Measurements from ENCODE around the gene COX4I1. TPM values are rescaled to one million over a fixed set of nuclear protein-coding genes. Genes with fewer than 3 reads are reported as not detected.

COX4I1 gene
- total RNA-seq, 1 donor from 2014 or later, result 332 TPM

- H3K9me3 ChIP-seq (ENCODE audit: control insufficient read depth in 3 of 3, low read length in 3 of 3), result no peaks in the 10 kb centered on the region
- peaks cover 12 to 16% (median 13%) of the 10 kb centered on the region in 3 donors for H3K4me1 ChIP-seq (ENCODE audit: control insufficient read depth in 3 of 3, insufficient read depth in 3 of 3, low read length in 3 of 3)
- no peak overlapping the region for H3K27ac ChIP-seq (ENCODE audit: low read depth, low read length)
- H3K9ac ChIP-seq (ENCODE audit: low read depth in 1 of 3, low read length in 3 of 3), result peak overlapping the region in 1 of 3 donors; percentile 33
- H3K27me3 ChIP-seq (ENCODE audit: control insufficient read depth in 3 of 3, insufficient read depth in 3 of 3, low read length in 3 of 3), result no peaks in the 10 kb centered on the region
- H3K36me3 ChIP-seq (ENCODE audit: control insufficient read depth in 3 of 3, insufficient read depth in 3 of 3, low read length in 3 of 3), result peaks cover 40 to 51% (median 47%) of the 10 kb centered on the region in 3 donors
- H3K4me3 ChIP-seq (ENCODE audit: low read length in 3 of 3), result no peak overlapping the region
Observed at GRCh38 chr16:85781695-85782370, 17.7 kb upstream of the COX4I1 start.

- Histone ChIP-seq H3K27ac (ENCODE audit: low read depth, low read length) (no peak overlapping the region), H3K4me3 (ENCODE audit: low read length in 3 of 3) (no peak overlapping the region), H3K4me1 (ENCODE audit: control insufficient read depth in 3 of 3, insufficient read depth in 3 of 3, low read length in 3 of 3) (peaks cover 12 to 16% (median 13%) of the 10 kb centered on the region in 3 donors), H3K9ac (ENCODE audit: low read depth in 1 of 3, low read length in 3 of 3) (peak overlapping the region in 1 of 3 donors; percentile 33), H3K9me3 (ENCODE audit: control insufficient read depth in 3 of 3, low read length in 3 of 3) (no peaks in the 10 kb centered on the region), H3K27me3 (ENCODE audit: control insufficient read depth in 3 of 3, insufficient read depth in 3 of 3, low read length in 3 of 3) (no peaks in the 10 kb centered on the region), H3K36me3 (ENCODE audit: control insufficient read depth in 3 of 3, insufficient read depth in 3 of 3, low read length in 3 of 3) (peaks cover 46 to 53% (median 47%) of the 10 kb centered on the region in 3 donors)
Observed at GRCh38 chr16:85782451-85782850, 17.0 kb upstream of the COX4I1 start.

- H3K4me1 ChIP-seq (ENCODE audit: control insufficient read depth in 3 of 3, insufficient read depth in 3 of 3, low read length in 3 of 3), result peaks cover 12 to 13% (median 12%) of the 10 kb centered on the region in 3 donors
- H3K27ac ChIP-seq (ENCODE audit: low read depth, low read length), result no peak overlapping the region
- H3K4me3 ChIP-seq (ENCODE audit: low read length in 3 of 3), result no peak overlapping the region
- H3K36me3 ChIP-seq (ENCODE audit: control insufficient read depth in 3 of 3, insufficient read depth in 3 of 3, low read length in 3 of 3), result peaks cover 48 to 54% (median 50%) of the 10 kb centered on the region in 3 donors
- H3K9ac ChIP-seq (ENCODE audit: low read depth in 1 of 3, low read length in 3 of 3), result no peak overlapping the region
- no peaks in the 10 kb centered on the region for H3K27me3 ChIP-seq (ENCODE audit: control insufficient read depth in 3 of 3, insufficient read depth in 3 of 3, low read length in 3 of 3)
- no peaks in the 10 kb centered on the region for H3K9me3 ChIP-seq (ENCODE audit: control insufficient read depth in 3 of 3, low read length in 3 of 3)
Observed at GRCh38 chr16:85783441-85783840, 16.1 kb upstream of the COX4I1 start.

- Histone ChIP-seq H3K9ac (ENCODE audit: low read depth in 1 of 3, low read length in 3 of 3) (no peak overlapping the region), H3K4me1 (ENCODE audit: control insufficient read depth in 3 of 3, insufficient read depth in 3 of 3, low read length in 3 of 3) (peaks cover 12 to 13% (median 12%) of the 10 kb centered on the region in 3 donors), H3K4me3 (ENCODE audit: low read length in 3 of 3) (no peak overlapping the region), H3K9me3 (ENCODE audit: control insufficient read depth in 3 of 3, low read length in 3 of 3) (no peaks in the 10 kb centered on the region), H3K27me3 (ENCODE audit: control insufficient read depth in 3 of 3, insufficient read depth in 3 of 3, low read length in 3 of 3) (no peaks in the 10 kb centered on the region), H3K36me3 (ENCODE audit: control insufficient read depth in 3 of 3, insufficient read depth in 3 of 3, low read length in 3 of 3) (peaks cover 42 to 47% (median 43%) of the 10 kb centered on the region in 3 donors), H3K27ac (ENCODE audit: low read depth, low read length) (no peak overlapping the region)
Observed at GRCh38 chr16:85784813-85785212, 14.7 kb upstream of the COX4I1 start.

DNA sequence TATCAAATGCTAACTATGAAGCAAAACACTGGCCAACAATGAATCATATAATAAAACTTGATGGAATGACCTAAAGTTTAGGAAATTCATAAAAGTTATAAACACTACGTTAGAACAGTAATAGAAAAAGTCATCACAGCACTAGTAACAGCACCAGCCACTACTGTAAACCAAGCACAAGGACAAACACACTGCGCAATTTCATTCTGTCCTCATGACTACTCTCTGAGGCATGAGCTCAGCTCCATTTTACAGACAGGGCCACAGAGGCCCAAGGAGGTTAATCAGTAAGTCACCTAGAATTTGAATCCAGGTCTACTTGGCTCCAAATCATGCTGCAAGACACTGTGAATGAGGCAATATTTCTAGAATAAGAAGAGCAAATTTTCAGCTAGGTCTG lies 13.6 kb upstream of the COX4I1 start:
- H3K9me3 ChIP-seq (ENCODE audit: control insufficient read depth in 3 of 3, low read length in 3 of 3), result no peaks in the 10 kb centered on the region
- H3K9ac ChIP-seq (ENCODE audit: low read depth in 1 of 3, low read length in 3 of 3), result no peak overlapping the region
- no peaks in the 10 kb centered on the region for H3K27me3 ChIP-seq (ENCODE audit: control insufficient read depth in 3 of 3, insufficient read depth in 3 of 3, low read length in 3 of 3)
- H3K4me1 ChIP-seq (ENCODE audit: control insufficient read depth in 3 of 3, insufficient read depth in 3 of 3, low read length in 3 of 3), result peaks cover 12 to 13% (median 12%) of the 10 kb centered on the region in 3 donors
- H3K27ac ChIP-seq (ENCODE audit: low read depth, low read length), result no peak overlapping the region
- H3K4me3 ChIP-seq (ENCODE audit: low read length in 3 of 3), result no peak overlapping the region
- H3K36me3 ChIP-seq (ENCODE audit: control insufficient read depth in 3 of 3, insufficient read depth in 3 of 3, low read length in 3 of 3), result peaks cover 31 to 35% (median 32%) of the 10 kb centered on the region in 3 donors

DNA sequence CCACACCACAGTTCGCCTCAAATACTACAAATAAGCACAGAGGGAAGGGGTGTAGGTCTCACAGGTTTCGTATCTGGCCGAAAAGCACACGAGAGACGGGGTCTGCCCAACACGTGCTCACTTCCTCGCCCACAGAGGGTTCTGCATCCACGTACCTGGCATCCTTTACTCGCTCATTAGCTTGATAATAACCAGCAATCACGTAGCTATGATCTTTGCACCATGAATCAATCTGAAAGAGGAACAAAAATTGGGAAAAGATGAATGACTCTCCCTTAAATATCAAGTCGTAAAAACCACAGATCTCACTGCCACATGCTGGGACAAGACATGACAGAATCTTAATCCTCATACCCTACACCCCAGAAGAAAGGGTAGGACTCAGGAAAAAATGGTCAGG lies 10.7 kb upstream of the COX4I1 start:
- peaks cover 29 to 46% (median 45%) of the 10 kb centered on the region in 3 donors for H3K36me3 ChIP-seq (ENCODE audit: control insufficient read depth in 3 of 3, insufficient read depth in 3 of 3, low read length in 3 of 3)
- H3K27me3 ChIP-seq (ENCODE audit: control insufficient read depth in 3 of 3, insufficient read depth in 3 of 3, low read length in 3 of 3), result no peaks in the 10 kb centered on the region
- H3K27ac ChIP-seq (ENCODE audit: low read depth, low read length), result no peak overlapping the region
- no peak overlapping the region for H3K9ac ChIP-seq (ENCODE audit: low read depth in 1 of 3, low read length in 3 of 3)
- no peaks in the 10 kb centered on the region for H3K4me1 ChIP-seq (ENCODE audit: control insufficient read depth in 3 of 3, insufficient read depth in 3 of 3, low read length in 3 of 3)
- no peaks in the 10 kb centered on the region for H3K9me3 ChIP-seq (ENCODE audit: control insufficient read depth in 3 of 3, low read length in 3 of 3)
- no peak overlapping the region for H3K4me3 ChIP-seq (ENCODE audit: low read length in 3 of 3)

DNA sequence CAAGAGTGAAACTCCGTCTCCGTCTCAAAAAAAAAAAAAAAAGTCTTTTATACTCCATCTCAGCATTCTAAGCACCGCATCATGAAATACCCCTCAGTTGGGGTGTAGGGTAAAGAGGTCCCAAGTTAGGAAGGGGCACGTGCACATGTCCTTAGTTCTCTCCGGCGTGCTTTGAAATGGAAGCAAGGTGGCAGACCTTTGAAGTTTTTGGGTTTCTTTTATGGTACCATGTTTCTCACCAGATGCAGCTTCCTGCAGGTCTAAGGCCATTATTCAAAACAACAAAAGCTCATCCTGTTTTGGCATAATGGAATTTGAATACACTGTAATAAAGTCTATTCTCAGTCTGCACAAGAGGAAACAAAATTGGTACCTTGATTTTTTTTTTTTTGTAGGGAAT lies 9.7 kb upstream of the COX4I1 start:
- no peak overlapping the region for H3K4me3 ChIP-seq (ENCODE audit: low read length in 3 of 3)
- H3K4me1 ChIP-seq (ENCODE audit: control insufficient read depth in 3 of 3, insufficient read depth in 3 of 3, low read length in 3 of 3), result no peaks in the 10 kb centered on the region
- peaks cover 32 to 46% (median 45%) of the 10 kb centered on the region in 3 donors for H3K36me3 ChIP-seq (ENCODE audit: control insufficient read depth in 3 of 3, insufficient read depth in 3 of 3, low read length in 3 of 3)
- H3K27me3 ChIP-seq (ENCODE audit: control insufficient read depth in 3 of 3, insufficient read depth in 3 of 3, low read length in 3 of 3), result no peaks in the 10 kb centered on the region
- H3K9ac ChIP-seq (ENCODE audit: low read depth in 1 of 3, low read length in 3 of 3), result no peak overlapping the region
- H3K27ac ChIP-seq (ENCODE audit: low read depth, low read length), result no peak overlapping the region
- H3K9me3 ChIP-seq (ENCODE audit: control insufficient read depth in 3 of 3, low read length in 3 of 3), result no peaks in the 10 kb centered on the region

- no peak overlapping the region for H3K4me3 ChIP-seq (ENCODE audit: low read length in 3 of 3)
- H3K27me3 ChIP-seq (ENCODE audit: control insufficient read depth in 3 of 3, insufficient read depth in 3 of 3, low read length in 3 of 3), result no peaks in the 10 kb centered on the region
- peaks cover 20 to 36% (median 32%) of the 10 kb centered on the region in 3 donors for H3K36me3 ChIP-seq (ENCODE audit: control insufficient read depth in 3 of 3, insufficient read depth in 3 of 3, low read length in 3 of 3)
- peaks cover 9 to 19% (median 13%) of the 10 kb centered on the region in 3 donors for H3K4me1 ChIP-seq (ENCODE audit: control insufficient read depth in 3 of 3, insufficient read depth in 3 of 3, low read length in 3 of 3)
- H3K9ac ChIP-seq (ENCODE audit: low read depth in 1 of 3, low read length in 3 of 3), result no peak overlapping the region
- H3K9me3 ChIP-seq (ENCODE audit: control insufficient read depth in 3 of 3, low read length in 3 of 3), result no peaks in the 10 kb centered on the region
- H3K27ac ChIP-seq (ENCODE audit: low read depth, low read length), result no peak overlapping the region
Observed at GRCh38 chr16:85793662-85794298, 5.7 kb upstream of the COX4I1 start.

- H3K4me1 ChIP-seq (ENCODE audit: control insufficient read depth in 3 of 3, insufficient read depth in 3 of 3, low read length in 3 of 3), result peaks cover 9 to 22% (median 13%) of the 10 kb centered on the region in 3 donors
- no peaks in the 10 kb centered on the region for H3K9me3 ChIP-seq (ENCODE audit: control insufficient read depth in 3 of 3, low read length in 3 of 3)
- H3K27ac ChIP-seq (ENCODE audit: low read depth, low read length), result no peak overlapping the region
- H3K9ac ChIP-seq (ENCODE audit: low read depth in 1 of 3, low read length in 3 of 3), result no peak overlapping the region
- H3K36me3 ChIP-seq (ENCODE audit: control insufficient read depth in 3 of 3, insufficient read depth in 3 of 3, low read length in 3 of 3), result peaks cover 20 to 34% (median 31%) of the 10 kb centered on the region in 3 donors
- H3K27me3 ChIP-seq (ENCODE audit: control insufficient read depth in 3 of 3, insufficient read depth in 3 of 3, low read length in 3 of 3), result no peaks in the 10 kb centered on the region
- H3K4me3 ChIP-seq (ENCODE audit: low read length in 3 of 3), result no peak overlapping the region
Observed at GRCh38 chr16:85794696-85795095, 4.8 kb upstream of the COX4I1 start.

GRCh38 chr16:85796152-85796551 lies 3.3 kb upstream of the COX4I1 start:
- Histone ChIP-seq H3K27me3 (ENCODE audit: control insufficient read depth in 3 of 3, insufficient read depth in 3 of 3, low read length in 3 of 3) (no peaks in the 10 kb centered on the region), H3K36me3 (ENCODE audit: control insufficient read depth in 3 of 3, insufficient read depth in 3 of 3, low read length in 3 of 3) (peaks cover 20 to 34% (median 31%) of the 10 kb centered on the region in 3 donors), H3K9ac (ENCODE audit: low read depth in 1 of 3, low read length in 3 of 3) (no peak overlapping the region), H3K27ac (ENCODE audit: low read depth, low read length) (no peak overlapping the region), H3K9me3 (ENCODE audit: control insufficient read depth in 3 of 3, low read length in 3 of 3) (no peaks in the 10 kb centered on the region), H3K4me3 (ENCODE audit: low read length in 3 of 3) (no peak overlapping the region), H3K4me1 (ENCODE audit: control insufficient read depth in 3 of 3, insufficient read depth in 3 of 3, low read length in 3 of 3) (peaks cover 18 to 33% (median 23%) of the 10 kb centered on the region in 3 donors)

Data from skeletal muscle tissue (tissue), 4 donors.